Panc1 (cell line): ENCODE results near the gene FARS2. TPM values are rescaled to one million over a fixed set of nuclear protein-coding genes. Genes with fewer than 3 reads are reported as not detected.

Experiments
- ATAC-seq: fragments of 200-7000 bp; cut with Tn5 transposase; 2 replicates; pipeline ENCODE4 v1.9.1; 2020; ENCODE audit warnings: mild to moderate bottlenecking, moderate library complexity
- BruUV-seq: library from RNA; stranded (reverse); fragments of 400-500 nt; replicated peaks from 2 replicates; lab custom pipeline; 2021; lab: Mats Ljungman, UMichigan
- CTCF ChIA-PET: fragments of 300-600 bp; sonication (Branson Sonifier 250); formaldehyde crosslinking; loops from one replicate; lab custom pipeline; 2022; ENCODE audit warnings: antibody characterized with exemption; lab: Charles Lee
- POLR2A ChIA-PET: fragments of 300-600 bp; sonication (Branson Sonifier 250); formaldehyde crosslinking; loops from one replicate; lab custom pipeline; 2022; ENCODE audit warnings: antibody characterized with exemption; lab: Charles Lee
- DNase-seq: peaks from one replicate; pipeline ENCODE4 v3.0.0-alpha.2; 2010; ENCODE audit warnings: low read depth, low spot score
- H3K27ac ChIP-seq: 2 replicates; pipeline ENCODE4 v1.5.1; 2011; ENCODE audit warnings: mild to moderate bottlenecking, low read length, inconsistent platforms
- H3K27me3 ChIP-seq: fragments of 200-500 bp; sonication (Bioruptor generic); 2 replicates; pipeline ENCODE4 v1.6.0; 2014; ENCODE audit warnings: low read length, inconsistent platforms; ENCODE audit not compliant: control insufficient read depth, insufficient read depth
- H3K36me3 ChIP-seq: fragments of 200-500 bp; sonication (Bioruptor generic); 2 replicates; pipeline ENCODE4 v1.5.1; 2014; ENCODE audit warnings: inconsistent platforms, mild to moderate bottlenecking, low read length, moderate library complexity; ENCODE audit not compliant: control insufficient read depth, insufficient read depth
- H3K4me1 ChIP-seq: 2 replicates; pipeline ENCODE4 v1.5.1; 2011; ENCODE audit warnings: inconsistent platforms, mild to moderate bottlenecking, low read length, moderate library complexity; ENCODE audit not compliant: control insufficient read depth, insufficient read depth
- H3K4me3 ChIP-seq, 2 experiments: 2 replicates each; pipeline ENCODE4 v1.5.1; 2011 to 2012; ENCODE audit warnings: low read depth in 2 of 2, low read length in 2 of 2, mild to moderate bottlenecking in 2 of 2, inconsistent platforms in 1 of 2, moderate library complexity in 1 of 2
- H3K9me3 ChIP-seq: fragments of 200-500 bp; sonication (Bioruptor generic); 2 replicates; pipeline ENCODE4 v1.5.1; 2014; ENCODE audit warnings: low read depth, mild to moderate bottlenecking, inconsistent platforms, low read length, moderate library complexity; ENCODE audit not compliant: control insufficient read depth, insufficient read depth
- CTCF ChIP-seq: fragments of 450-650 bp; IDR thresholded peaks from 2 replicates; pipeline ENCODE4 v1.5.1; 2017; ENCODE audit warnings: mild to moderate bottlenecking
- POLR2AphosphoS5 ChIP-seq: IDR thresholded peaks from 2 replicates; pipeline ENCODE4 v1.6.1; 2012; ENCODE audit warnings: mild to moderate bottlenecking, low read depth, low read length, moderate library complexity
- REST ChIP-seq, 2 experiments: IDR thresholded peaks; 2 replicates each; pipeline ENCODE4 v1.6.1; 2011 to 2012; ENCODE audit warnings: low read depth in 2 of 2, control low read depth in 1 of 2, low read length in 1 of 2, mild to moderate bottlenecking in 1 of 2, moderate library complexity in 1 of 2; ENCODE audit not compliant: insufficient read depth in 1 of 2
- SIN3A ChIP-seq: IDR thresholded peaks from 2 replicates; pipeline ENCODE4 v1.6.1; 2012; ENCODE audit warnings: low read depth, mild to moderate bottlenecking, low read length, moderate library complexity, borderline replicate concordance; ENCODE audit not compliant: insufficient read depth
- TCF7L2 ChIP-seq: IDR thresholded peaks from 2 replicates; pipeline ENCODE4 v1.6.1; 2011; ENCODE audit warnings: mild to moderate bottlenecking, low read depth, low read length, inconsistent platforms
- in situ Hi-C: cut with HindIII; loops from 2 replicates; pipeline ENCODE4 v1.10.0; 2016; ENCODE audit warnings: low sequenced_read_pairs, low pct_unique_long_range_greater_than_20kb
- intact Hi-C: fragments of 100-400 bp; cut with micrococcal nuclease; formaldehyde crosslinking; loops from one replicate; pipeline ENCODE4 v1.10.0; 2022; ENCODE audit not compliant: unreplicated experiment
- total RNA-seq: library from RNA; stranded (reverse); gene quantifications from one replicate; pipeline ENCODE4 v1.2.1, GENCODE V29; 2021; ENCODE audit not compliant: unreplicated experiment

FARS2 gene
- total RNA-seq, 1 experiment from 2014 or later, result 12.8 TPM

- TF ChIP-seq SIN3A (no peak), REST (IDR thresholded peaks at IDR 0.05; ENCODE audit: insufficient read depth in 1 of 2, low read depth in 2 of 2, low read length in 1 of 2) (no peak), TCF7L2 (no peak), POLR2AphosphoS5 (no peak), CTCF (no peak)
- CTCF ChIA-PET, result no interaction called here
- no peak for ATAC-seq
These were observed 122.5 kb downstream of the FARS2 start for GRCh38 chr6:5383856-5384255.

GRCh38 chr6:5384276-5384675 is 123.0 kb downstream of the FARS2 start:
- no peaks in the 10 kb centered on the region for H3K4me1 ChIP-seq
- H3K4me3 ChIP-seq, result no peak overlapping the region
- no peak overlapping the region for H3K27ac ChIP-seq
- in situ Hi-C loops, result no loop called here
- H3K27me3 ChIP-seq, result no peaks in the 10 kb centered on the region
- H3K9me3 ChIP-seq, result no peaks in the 10 kb centered on the region
- no peak for ATAC-seq
- no peak for DNase-seq
- TF ChIP-seq REST (IDR thresholded peaks at IDR 0.05; ENCODE audit: insufficient read depth in 1 of 2, low read depth in 2 of 2, low read length in 1 of 2) (no peak), POLR2AphosphoS5 (no peak), CTCF (no peak), SIN3A (no peak), TCF7L2 (no peak)
- no TSS peak for BruUV-seq
- ChIA-PET POLR2A (no interaction called here), CTCF (no interaction called here)
- no peaks in the 10 kb centered on the region for H3K36me3 ChIP-seq
- intact Hi-C loops, result no loop called here

More at GRCh38 chr6:5383856-5384255, 122.5 kb downstream of the FARS2 start:
- no peak overlapping the region for H3K4me3 ChIP-seq
- no TSS peak for BruUV-seq
- no peaks in the 10 kb centered on the region for H3K4me1 ChIP-seq
- no peak for DNase-seq
- POLR2A ChIA-PET, result no interaction called here
- no peaks in the 10 kb centered on the region for H3K27me3 ChIP-seq
- H3K36me3 ChIP-seq, result no peaks in the 10 kb centered on the region
- H3K27ac ChIP-seq, result no peak overlapping the region
- in situ Hi-C loops (no loop called here), intact Hi-C loops (no loop called here)
- H3K9me3 ChIP-seq, result no peaks in the 10 kb centered on the region
